Activated CD8-positive, alpha-beta T cell treated with anti-CD3 and anti-CD28 coated beads for 36 hours (primary cell): ENCODE measurements around the gene EIF1AD. TPM values are rescaled to one million over a fixed set of nuclear protein-coding genes. Genes with fewer than 3 reads are reported as not detected.

Experiments used
- ATAC-seq: fragments of 200-7000 bp; cut with Tn5 transposase; one replicate; pipeline ENCODE4 v1.10.0; 2021; ENCODE audit warnings: mild to moderate bottlenecking, moderate library complexity
- CTCF ChIA-PET: fragments of 350-600 bp; sonication (Branson Sonifier 250); formaldehyde crosslinking; loops from one replicate; lab custom pipeline; 2021; ENCODE audit warnings: antibody characterized with exemption; lab: Charles Lee
- POLR2A ChIA-PET: fragments of 350-600 bp; sonication (Branson Sonifier 250); formaldehyde crosslinking; loops from one replicate; lab custom pipeline; 2021; ENCODE audit warnings: antibody characterized with exemption; lab: Charles Lee
- DNase-seq: peaks from one replicate; pipeline ENCODE4 v3.0.0-alpha.2; 2020
- H3K27ac Mint-ChIP-seq: one replicate; pipeline ENCODE4 v1.8.0; 2021; ENCODE audit warnings: mild to moderate bottlenecking, mixed read lengths
- H3K27me3 Mint-ChIP-seq: one replicate; pipeline ENCODE4 v1.8.0; 2021; ENCODE audit warnings: mixed read lengths
- H3K36me3 Mint-ChIP-seq: one replicate; pipeline ENCODE4 v1.8.0; 2021; ENCODE audit warnings: low read depth, mixed read lengths
- H3K4me1 Mint-ChIP-seq: one replicate; pipeline ENCODE4 v1.8.0; 2021; ENCODE audit warnings: low read depth, mixed read lengths
- H3K4me3 Mint-ChIP-seq: one replicate; pipeline ENCODE4 v1.8.0; 2021; ENCODE audit warnings: mild to moderate bottlenecking, moderate library complexity, mixed read lengths
- H3K9me3 Mint-ChIP-seq: one replicate; pipeline ENCODE4 v1.8.0; 2021; ENCODE audit warnings: mixed read lengths
- intact Hi-C: fragments of 100-400 bp; cut with micrococcal nuclease; formaldehyde crosslinking; loops from one replicate; pipeline ENCODE4 v1.10.0; 2022
- total RNA-seq, 2 experiments: library from RNA; stranded (reverse); gene quantifications; one replicate each; pipeline ENCODE4 v1.2.3, GENCODE V29; 2021
- TF ChIP-seq, protein P1 (sequence below): fragments of 200-600 bp; IDR thresholded peaks from one replicate; pipeline ENCODE4 v1.8.0; 2022; ENCODE audit warnings: antibody characterized with exemption, mild to moderate bottlenecking

The EIF1AD gene
- total RNA-seq, 2 experiments from 2014 or later: 44.4 to 45.6 TPM

- peaks cover 3% of the 10 kb centered on the region for H3K27me3 Mint-ChIP-seq
Observed at GRCh38 chr11:66006891-66007176, 4.9 kb upstream of the EIF1AD start.

GRCh38 chr11:66006134-66006890 is 4.4 kb upstream of the EIF1AD start:
- ChIA-PET CTCF (interaction anchor here (1.6 kb wide), 1 partner anchor 39 kb away, joined by 6 read pairs; no protein-coding TSS in a partner anchor), POLR2A (no interaction called here)
- Mint-ChIP-seq H3K36me3 (peaks cover 31% of the 10 kb centered on the region), H3K27ac (no peak overlapping the region), H3K4me1 (peaks cover 17% of the 10 kb centered on the region), H3K27me3 (peaks cover under 1% of the 10 kb centered on the region), H3K9me3 (no peaks in the 10 kb centered on the region), H3K4me3 (no peak overlapping the region)
- intact Hi-C loops: no loop called here
- DNase-seq: no peak
- TF ChIP-seq, protein P1, sequence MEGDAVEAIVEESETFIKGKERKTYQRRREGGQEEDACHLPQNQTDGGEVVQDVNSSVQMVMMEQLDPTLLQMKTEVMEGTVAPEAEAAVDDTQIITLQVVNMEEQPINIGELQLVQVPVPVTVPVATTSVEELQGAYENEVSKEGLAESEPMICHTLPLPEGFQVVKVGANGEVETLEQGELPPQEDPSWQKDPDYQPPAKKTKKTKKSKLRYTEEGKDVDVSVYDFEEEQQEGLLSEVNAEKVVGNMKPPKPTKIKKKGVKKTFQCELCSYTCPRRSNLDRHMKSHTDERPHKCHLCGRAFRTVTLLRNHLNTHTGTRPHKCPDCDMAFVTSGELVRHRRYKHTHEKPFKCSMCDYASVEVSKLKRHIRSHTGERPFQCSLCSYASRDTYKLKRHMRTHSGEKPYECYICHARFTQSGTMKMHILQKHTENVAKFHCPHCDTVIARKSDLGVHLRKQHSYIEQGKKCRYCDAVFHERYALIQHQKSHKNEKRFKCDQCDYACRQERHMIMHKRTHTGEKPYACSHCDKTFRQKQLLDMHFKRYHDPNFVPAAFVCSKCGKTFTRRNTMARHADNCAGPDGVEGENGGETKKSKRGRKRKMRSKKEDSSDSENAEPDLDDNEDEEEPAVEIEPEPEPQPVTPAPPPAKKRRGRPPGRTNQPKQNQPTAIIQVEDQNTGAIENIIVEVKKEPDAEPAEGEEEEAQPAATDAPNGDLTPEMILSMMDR: no peak
- no peak for ATAC-seq

More at GRCh38 chr11:66006891-66007176, 4.9 kb upstream of the EIF1AD start:
- H3K36me3 Mint-ChIP-seq: peaks cover 30% of the 10 kb centered on the region
- no peaks in the 10 kb centered on the region for H3K9me3 Mint-ChIP-seq
- POLR2A ChIA-PET: interaction anchor here (0.9 kb wide), 1 partner anchor 13 kb away, joined by 3 read pairs; no protein-coding TSS in a partner anchor
- no peak overlapping the region for H3K27ac Mint-ChIP-seq
- intact Hi-C loops: no loop called here
- TF ChIP-seq, protein P1: no peak
- H3K4me3 Mint-ChIP-seq: no peak overlapping the region
- DNase-seq (no peak), ATAC-seq (no peak)
- peaks cover 19% of the 10 kb centered on the region for H3K4me1 Mint-ChIP-seq
- CTCF ChIA-PET: interaction anchor here (1.6 to 4.3 kb wide), 2 partner anchors 16 to 38 kb away, joined by 6 to 30 read pairs; no protein-coding TSS in a partner anchor

- peaks cover 45% of the 10 kb centered on the region for H3K36me3 Mint-ChIP-seq
- ATAC-seq (no peak), DNase-seq (no peak)
- peaks cover 32% of the 10 kb centered on the region for H3K4me1 Mint-ChIP-seq
- H3K27me3 Mint-ChIP-seq: no peaks in the 10 kb centered on the region
- TF ChIP-seq, protein P1: no peak
- intact Hi-C loops: no loop called here
- H3K4me3 Mint-ChIP-seq: peak overlapping the region; percentile 98
- ChIA-PET CTCF (interaction anchor here (1.4 kb wide), 1 partner anchor 18 kb away, joined by 5 read pairs; no protein-coding TSS in a partner anchor), POLR2A (interaction anchor here (0.9 to 1.6 kb wide), 3 partner anchors 9 to 55 kb away, joined by 3 to 6 read pairs (median 3); no protein-coding TSS in a partner anchor)
- no peaks in the 10 kb centered on the region for H3K9me3 Mint-ChIP-seq
- peak overlapping the region; percentile 68 for H3K27ac Mint-ChIP-seq
Observed at GRCh38 chr11:66004186-66004585, 2.2 kb upstream of the EIF1AD start.

DNA sequence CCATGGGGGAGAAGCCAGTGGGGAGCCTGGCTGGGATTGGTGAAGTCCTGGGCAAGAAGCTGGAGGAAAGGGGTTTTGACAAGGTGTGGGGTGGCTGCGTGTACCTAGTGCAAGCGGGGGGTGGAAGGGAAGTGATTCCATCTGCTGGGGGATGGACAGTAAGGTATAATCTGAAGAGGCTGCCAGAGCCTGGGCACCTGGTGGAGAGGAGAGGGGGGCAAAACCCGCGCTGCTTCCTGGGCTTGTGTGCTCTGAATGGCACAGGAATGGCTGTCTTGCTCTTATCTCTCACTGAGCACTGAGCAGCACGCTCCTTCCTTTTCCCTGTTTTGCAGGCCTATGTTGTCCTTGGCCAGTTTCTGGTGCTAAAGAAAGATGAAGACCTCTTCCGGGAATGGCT is 1.3 kb upstream of the EIF1AD start:
- H3K36me3 Mint-ChIP-seq: peaks cover 54% of the 10 kb centered on the region
- H3K4me3 Mint-ChIP-seq: peak overlapping the region; percentile 98
- peak overlapping the region; percentile 88 for H3K27ac Mint-ChIP-seq
- intact Hi-C loops: no loop called here
- DNase-seq (no peak), ATAC-seq (no peak)
- H3K9me3 Mint-ChIP-seq: no peaks in the 10 kb centered on the region
- CTCF ChIA-PET: interaction anchor here (1.3 to 1.9 kb wide), 4 partner anchors 19 to 130 kb away, joined by 4 to 14 read pairs (median 6); partner anchors contain the start of gene CCDC85B
- H3K4me1 Mint-ChIP-seq: peaks cover 34% of the 10 kb centered on the region
- H3K27me3 Mint-ChIP-seq: no peaks in the 10 kb centered on the region
- TF ChIP-seq, protein P1: no peak
- POLR2A ChIA-PET: interaction anchor here (0.7 to 1.4 kb wide), 10 partner anchors 8 to 114 kb away, joined by 3 to 10 read pairs (median 4); partner anchors contain the start of genes CCDC85B, CST6 and SF3B2
